Testis (tissue), 2 donors: ENCODE measurements around the gene TRIP10.

Source experiments
- POLR2A ChIP-seq: fragments of 450-650 bp; IDR thresholded peaks from one replicate; pipeline ENCODE4 v1.6.1; 2017; ENCODE audit warnings: antibody characterized with exemption, mild to moderate bottlenecking, moderate library complexity
- TF ChIP-seq, protein P1 (sequence below), 3 experiments: fragments of 450-650 bp in 2 of 3; fragments of 200-600 bp in 1 of 3; sonication (generic) in 1 of 3; IDR thresholded peaks; one replicate each; pipeline ENCODE4 v1.5.1; 2016 to 2019; ENCODE audit warnings: antibody characterized with exemption in 3 of 3, mild to moderate bottlenecking in 2 of 3, moderate library complexity in 1 of 3

DNA sequence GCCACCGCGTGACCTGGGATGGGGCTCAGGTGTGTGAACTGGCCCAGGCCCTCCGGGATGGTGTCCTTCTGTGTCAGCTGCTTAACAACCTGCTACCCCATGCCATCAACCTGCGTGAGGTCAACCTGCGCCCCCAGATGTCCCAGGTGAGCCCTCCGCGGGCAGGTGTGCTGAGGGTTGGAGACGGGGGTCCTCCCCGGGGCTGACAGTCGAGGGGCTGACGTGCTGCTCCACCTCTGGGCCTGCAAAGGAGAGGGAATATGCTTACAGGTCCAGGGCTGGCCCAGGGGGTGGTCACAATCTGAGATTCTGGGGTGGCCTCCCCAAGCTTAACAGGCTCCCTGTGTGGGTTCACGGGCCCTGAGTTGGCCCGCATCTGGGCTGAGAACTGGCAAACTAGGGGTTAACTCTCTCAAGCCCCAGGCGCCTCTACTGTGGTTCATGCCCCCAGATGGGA, 33.4 kb downstream of the TRIP10 start:
- TF ChIP-seq, protein P1, sequence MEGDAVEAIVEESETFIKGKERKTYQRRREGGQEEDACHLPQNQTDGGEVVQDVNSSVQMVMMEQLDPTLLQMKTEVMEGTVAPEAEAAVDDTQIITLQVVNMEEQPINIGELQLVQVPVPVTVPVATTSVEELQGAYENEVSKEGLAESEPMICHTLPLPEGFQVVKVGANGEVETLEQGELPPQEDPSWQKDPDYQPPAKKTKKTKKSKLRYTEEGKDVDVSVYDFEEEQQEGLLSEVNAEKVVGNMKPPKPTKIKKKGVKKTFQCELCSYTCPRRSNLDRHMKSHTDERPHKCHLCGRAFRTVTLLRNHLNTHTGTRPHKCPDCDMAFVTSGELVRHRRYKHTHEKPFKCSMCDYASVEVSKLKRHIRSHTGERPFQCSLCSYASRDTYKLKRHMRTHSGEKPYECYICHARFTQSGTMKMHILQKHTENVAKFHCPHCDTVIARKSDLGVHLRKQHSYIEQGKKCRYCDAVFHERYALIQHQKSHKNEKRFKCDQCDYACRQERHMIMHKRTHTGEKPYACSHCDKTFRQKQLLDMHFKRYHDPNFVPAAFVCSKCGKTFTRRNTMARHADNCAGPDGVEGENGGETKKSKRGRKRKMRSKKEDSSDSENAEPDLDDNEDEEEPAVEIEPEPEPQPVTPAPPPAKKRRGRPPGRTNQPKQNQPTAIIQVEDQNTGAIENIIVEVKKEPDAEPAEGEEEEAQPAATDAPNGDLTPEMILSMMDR (IDR thresholded peaks at IDR 0.05): no peak
- no peak for TF ChIP-seq POLR2A
